GM21717 (cell line): ENCODE data around the gene CPVL.

ENCODE experiments used
- ATAC-seq: cut with Tn5 transposase; IDR thresholded peaks from one replicate; pipeline ENCODE4 v1.9.1; 2021; ENCODE audit warnings: mild to moderate bottlenecking, moderate library complexity; ENCODE audit not compliant: unreplicated experiment

CPVL gene

DNA sequence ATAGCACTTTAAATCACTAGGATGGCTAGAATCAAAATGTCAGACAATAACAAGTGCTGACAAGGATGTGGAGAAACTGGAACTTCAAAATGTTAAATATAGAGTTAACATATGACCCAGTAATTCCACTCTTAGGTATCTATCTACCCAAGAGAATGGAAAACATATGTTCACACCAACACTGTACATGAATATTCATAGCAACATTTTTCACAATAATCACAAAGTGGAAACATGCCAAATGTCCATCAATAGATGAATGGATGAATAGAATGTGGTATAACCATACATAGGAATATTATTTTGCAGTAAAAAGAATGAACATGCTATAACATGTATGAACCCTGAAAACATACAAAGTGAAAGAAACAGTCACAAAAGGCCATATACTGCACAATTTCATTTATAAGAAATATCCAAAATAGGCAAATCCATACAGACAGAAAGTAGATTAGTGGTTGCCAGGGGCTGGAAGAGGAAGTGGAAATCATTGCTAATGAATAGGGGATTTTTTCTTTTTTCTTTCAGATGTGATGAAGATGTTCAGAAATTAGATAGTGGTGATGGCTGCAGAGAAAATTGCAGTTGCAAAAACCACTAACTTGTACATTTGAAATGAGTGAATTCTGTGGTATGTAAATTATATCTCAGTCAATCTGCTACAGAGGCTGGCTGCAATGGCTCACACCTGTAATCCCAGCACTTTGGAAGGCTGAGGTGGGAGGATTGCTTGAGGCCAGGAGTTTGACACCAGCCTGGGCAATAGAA is 93.0 kb downstream of the CPVL start:
- ATAC-seq: no peak

DNA sequence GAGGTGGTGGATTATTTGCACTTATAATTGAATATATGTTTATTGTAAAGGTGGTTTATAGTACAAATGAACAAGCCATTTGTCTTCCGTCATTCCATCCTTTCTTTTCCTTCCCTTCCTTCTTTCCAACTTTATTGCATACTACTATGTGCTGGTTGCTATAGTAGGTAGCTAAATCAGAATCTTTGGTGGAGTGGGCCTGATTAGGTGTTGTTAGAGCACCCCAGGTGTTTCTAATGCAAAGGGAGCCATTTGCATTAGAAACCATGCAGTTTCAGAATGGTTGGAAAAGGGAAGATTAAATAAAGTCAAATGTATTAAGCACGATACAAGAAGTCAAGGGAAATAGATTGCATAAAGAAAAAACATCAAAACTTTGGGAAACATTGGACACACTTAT is 99.4 kb downstream of the CPVL start:
- ATAC-seq: no peak

DNA sequence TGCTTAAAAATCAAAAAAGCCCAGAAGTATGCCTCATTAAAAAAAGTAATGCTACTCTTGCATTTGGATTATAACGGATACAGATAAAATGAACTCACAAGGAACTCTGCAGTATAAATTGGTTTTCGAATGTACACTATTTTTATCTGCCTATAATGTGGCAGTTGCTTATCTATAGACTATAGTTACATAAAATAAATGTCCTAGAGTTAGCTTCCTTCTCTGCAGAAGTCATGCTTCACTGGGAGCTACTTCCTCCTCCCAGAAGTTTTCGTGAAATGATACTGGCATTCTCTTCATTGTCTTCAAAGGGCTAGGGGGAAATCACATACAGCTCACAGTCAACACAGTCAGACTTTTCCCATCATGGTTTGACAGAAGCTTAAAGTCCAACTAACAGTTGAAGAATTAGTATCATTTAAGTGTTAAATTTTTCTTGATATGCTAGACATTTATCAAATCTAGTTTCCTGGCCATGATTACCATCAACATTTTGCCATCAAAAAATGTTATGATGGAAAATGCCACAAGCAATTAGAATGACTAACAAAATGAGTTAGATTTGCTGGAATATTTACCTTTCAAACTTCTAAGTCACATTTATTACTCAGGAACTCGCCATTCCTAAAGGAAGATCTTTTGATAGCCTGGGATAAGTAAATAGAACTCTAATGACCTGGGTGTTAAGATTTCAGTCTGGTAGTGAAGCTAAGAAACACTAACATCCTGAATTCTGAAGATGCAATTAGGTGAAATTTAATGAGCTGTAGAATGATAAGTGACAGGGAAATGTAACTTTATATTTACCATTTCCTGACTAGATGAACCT is 100.9 kb downstream of the CPVL start:
- ATAC-seq: no peak

DNA sequence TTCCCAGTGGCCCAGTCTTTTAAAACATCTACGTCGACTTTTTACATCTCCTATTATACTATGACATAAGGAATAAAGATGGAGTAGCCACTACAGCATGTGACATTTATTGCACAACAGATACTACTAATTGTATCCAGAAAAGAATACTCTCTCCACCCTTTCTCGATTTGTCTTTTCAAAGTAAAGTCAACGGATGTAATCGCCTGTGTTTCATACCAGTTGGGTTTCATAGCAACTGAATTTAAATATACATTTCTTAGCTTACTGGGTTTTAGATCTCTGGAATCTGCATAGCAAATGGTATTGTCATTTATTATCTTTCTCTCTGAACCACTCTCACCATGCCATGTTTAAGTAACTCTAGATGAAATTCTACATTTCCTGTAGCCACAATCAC is 101.8 kb downstream of the CPVL start:
- no peak for ATAC-seq

DNA sequence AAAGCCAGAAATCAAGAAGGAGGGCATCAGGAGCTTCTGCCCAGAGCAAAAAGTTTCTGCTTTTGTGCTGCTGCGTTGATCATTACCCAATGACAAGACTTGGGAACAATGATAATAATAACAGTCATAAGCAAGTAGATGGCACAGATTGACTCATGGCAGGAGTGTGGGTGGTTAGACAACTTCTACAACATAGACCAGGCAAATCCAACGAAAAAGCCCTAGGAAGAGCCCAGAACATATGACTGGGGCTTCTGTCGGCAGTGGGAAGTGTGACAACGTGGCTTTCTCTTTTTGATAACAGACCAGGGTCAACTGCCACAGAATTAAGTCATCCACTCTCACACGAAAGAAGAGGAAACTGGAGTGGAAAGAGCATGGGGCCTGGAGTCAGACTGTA is 102.8 kb downstream of the CPVL start:
- no peak for ATAC-seq

DNA sequence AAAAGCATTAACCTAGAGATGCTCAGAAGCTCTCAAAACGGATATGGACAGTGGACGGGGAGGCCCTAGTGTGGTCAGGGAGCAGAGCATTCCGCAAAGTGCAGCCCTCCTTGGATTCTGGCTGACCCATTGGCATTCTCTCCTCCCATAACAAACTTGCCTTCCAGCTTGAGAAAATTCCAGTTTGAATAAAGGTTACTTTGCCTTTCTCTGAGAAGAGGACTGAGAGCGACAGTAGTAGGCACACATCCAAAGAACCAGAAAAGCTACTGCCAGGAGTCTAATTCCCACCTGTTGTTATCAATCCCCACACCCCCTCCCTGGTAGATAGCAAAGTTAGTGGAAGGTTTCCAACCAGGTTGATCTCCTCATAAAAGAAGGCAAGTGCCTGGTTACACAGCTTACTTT is 103.5 kb downstream of the CPVL start:
- ATAC-seq: no peak

DNA sequence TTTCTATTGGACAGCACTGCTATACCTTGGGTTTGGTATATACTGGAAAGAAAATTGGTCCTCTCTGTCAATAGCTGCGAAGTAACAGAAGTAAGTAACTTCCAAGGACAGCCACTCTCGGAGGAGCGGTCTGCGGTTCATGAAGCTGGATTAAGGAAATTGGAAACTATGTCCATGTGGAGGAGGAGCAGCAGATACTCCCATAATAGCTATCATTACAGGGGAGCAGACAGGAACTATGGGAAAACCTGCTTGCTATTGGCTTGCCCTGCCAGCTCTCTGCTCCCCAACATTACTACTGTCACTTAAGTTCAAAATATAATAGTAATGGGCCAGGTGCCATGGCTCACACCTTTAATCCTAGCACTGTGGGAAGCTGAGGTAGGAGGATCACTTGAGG is 104.3 kb downstream of the CPVL start:
- no peak for ATAC-seq

DNA sequence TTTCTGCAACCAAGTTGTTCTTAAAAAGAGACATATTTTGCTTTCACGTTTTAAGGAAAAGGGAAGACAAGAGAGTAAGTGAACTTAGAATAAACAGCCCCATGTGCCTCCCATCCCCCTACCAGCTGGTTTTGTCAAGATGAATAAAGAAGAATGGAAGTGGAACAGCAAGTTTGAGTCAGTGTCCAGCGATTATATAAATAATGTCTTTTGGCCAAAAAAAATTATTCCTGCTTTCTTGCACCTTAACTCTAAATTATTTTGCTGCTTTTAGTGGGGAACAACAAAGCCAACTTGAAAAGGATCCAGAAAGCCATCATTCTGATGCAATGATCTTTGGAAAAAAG is 105.8 kb downstream of the CPVL start:
- no peak for ATAC-seq

DNA sequence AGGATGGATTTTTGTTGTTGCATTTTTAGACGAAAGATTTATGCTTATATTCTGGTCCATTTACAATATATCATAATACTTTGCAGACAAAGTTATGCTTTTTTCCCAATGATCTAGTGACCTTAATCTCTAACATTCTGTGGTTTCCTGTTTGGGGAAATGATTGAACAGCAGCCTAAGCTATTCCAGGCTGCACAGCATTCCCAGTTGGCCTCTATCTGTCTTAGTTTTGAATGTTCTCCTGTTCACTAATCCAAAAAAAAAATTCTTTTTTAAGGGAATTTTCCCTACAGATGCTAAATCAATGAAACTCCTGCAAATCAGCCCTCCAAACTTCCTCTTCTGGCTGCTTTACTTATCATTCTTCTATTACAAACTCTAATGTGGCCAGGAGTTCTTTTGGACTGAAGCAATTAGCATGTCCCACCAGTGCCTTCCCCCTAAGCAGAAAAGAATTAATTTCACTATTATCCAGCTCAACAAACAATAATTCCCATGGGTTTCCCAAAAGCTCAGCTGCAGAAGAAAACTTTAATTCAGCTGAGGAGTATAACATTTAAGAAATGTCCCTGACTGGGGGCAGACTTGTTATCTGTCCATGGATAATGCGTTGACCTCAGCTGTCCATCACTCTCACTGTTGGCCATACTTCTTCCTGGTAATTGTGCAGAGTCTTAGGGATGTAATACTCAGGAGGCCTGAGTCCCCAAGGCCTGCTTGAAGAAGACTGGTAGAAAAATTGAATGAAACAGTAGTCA is 106.3 kb downstream of the CPVL start:
- no peak for ATAC-seq

DNA sequence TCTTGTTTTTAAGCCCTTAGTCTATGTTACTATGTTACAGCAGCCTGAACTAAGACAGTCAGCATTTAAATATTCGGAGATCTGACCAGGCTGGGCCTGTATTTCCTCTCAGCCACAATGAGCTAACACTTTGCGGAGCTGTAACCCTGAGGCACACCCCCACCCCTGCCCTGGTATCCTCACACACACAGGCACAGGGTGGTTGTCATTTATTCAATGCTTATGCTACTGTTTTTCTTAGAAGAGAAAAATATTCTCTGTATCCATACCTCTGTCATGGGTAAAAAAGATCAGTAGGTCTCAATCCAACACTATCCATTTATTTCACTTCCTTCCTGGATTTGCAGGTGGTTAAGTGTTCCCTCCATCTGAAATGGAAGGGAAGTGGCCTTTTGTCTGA is 107.9 kb downstream of the CPVL start:
- ATAC-seq: no peak

DNA sequence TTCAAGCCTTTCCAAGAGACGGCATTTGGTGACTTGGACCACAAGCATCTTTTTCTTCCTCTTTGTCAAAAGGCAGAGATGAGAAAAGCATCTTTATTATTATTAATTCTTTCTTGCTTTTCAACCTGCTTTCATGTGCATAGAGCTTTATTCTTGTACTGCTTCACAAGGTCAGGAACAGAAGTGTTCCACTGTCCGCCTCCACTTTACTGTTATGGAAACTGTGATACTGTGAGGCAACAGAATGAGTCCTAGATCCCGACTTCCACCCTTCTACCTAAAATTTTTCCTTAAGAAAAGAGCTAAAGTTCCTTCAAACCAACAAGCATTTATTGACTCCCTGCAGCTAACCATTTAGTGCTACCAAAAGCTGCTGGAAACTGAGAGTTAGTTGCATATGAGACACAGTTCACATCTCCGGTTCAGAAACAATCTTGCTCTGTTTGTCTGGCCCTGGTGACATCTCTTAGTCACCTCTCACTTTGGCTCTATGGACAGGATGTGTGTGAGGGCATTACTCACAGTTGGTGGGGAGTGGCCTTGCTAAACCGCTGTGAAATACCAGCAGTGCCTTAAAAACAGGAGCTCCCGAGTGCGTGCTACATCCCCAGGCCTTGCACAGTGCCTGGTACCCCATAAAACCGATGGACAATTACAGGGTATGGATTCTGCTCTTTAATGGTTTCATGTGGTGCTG is 111.1 kb downstream of the CPVL start:
- ATAC-seq: no peak

DNA sequence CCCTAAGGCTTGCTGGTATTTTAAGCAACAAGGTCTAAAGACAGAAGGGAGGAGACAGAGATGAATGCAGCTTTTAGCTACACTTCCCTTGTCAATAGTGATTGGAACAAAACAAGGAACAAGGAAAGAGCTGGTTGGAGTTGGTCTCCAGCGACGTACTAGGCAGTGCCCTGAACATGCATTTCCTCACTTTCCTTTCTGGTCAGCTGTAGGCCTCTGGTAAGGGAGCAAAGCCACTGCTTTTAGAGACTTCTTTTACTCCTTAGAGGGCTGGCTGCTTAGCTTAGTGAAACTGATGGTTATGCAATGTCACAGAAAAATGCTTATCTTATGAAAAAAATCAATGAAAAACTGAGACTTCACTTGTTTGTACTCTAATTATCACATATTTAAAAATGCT is 112.8 kb downstream of the CPVL start:
- no peak for ATAC-seq

DNA sequence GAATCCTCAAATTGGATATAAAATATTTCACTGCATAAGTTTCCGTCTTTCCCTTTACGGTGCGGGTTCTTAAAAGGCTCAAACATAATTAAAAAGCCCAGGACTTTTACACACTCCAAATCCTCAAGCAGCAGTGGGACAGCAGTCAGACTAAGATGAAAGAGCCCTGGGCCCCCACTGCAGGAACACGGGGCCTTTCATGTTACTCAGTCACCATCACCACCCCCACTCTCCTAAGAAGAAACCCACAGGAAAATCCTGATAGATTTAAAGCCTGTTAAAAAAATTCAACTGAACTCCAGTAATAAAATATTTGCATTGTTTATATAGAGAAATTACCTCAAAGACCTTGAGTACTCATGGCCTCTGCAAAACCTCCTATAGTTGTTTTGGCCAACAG is 114.2 kb downstream of the CPVL start:
- no peak for ATAC-seq

DNA sequence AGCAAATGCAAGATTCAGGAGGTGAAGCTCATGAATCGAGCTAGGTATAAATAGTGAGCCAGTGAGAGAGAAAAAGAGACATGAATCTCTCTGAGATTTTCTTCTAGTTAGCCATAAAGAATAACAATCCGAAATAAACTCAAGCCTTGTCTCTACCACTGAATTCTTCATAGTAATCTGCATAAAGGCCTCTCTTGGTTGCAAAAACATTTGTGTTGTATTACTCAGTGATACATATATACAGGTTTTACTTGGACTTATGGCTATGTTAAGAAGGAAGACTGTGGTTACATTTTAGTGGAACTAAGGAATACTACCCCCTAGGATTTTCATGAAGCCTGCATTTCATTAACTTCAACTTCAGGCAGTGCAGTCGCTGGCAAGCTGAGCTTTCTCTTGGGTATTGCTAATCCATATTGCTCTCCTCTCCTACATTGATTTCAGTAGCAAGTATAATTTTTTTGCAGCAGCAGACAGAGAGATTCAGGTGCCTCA is 115.5 kb downstream of the CPVL start:
- no peak for ATAC-seq

DNA sequence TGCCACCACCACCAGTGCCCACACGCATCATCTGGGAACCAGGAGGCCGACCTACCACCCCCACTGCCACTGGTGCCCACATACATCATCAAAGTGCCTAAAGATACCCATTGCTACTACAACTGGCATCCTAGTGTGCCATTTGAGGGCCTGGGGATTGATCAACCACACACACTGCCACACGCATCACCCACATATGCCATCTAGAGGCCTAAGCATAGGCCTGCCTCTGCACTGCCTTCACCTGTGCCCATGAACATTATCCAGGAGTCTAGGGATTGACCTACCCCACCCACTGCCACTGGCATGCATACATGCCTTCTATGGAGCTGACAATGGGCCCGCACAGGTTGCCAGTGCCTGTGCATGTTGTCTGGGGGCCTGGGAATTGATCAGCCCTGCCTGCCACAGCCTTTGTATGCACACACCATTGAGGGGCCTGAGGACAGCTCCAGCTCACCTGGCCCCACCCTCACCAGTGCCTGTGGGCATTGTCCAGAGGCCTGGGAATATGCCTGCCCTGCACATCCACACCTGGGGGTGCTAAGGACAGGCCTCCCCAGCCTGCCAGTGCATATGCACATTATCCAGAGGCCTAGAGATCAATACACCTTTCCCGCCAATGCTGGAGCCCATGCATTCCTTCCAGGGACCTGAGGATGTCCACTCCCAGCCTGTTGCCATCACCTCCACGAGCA is 123.9 kb downstream of the CPVL start:
- no peak for ATAC-seq

DNA sequence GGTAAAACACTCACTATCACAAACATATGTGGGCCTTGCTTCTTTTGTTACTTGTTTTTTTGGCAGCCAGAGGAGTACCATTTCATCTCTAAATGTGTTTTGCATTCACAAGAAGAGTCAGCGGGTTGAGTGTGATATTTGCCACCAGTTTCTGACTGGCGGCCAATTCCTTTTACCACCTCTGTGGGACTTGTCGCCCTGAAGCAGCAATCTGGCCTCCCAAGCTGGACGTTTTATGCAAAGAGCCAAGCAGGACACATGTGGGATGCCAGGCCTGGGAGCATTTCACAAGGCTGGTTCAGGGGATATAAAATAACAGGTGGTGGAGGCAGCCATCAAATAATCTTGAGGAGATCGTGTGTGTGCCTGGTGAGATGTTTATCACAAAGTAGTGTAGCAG is 126.4 kb downstream of the CPVL start:
- no peak for ATAC-seq

DNA sequence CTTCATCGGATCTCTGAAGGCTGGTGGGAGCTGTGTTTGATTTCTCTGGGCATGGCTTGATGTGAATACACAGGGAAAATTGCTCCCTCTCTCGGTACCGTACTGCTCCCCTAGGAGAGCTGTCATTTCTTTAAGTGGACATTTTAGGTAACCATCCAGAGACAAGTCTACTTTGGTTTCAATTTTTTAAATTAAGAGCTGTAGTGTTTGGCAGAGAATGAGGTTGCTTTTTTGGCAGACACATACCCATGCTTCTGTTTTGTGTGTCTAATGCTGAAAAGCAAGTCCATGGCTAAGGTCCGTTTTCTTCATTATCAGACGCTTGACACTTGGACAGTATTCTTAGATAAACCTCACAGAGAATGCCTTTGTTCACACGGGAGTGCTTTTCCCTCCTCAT is 127.0 kb downstream of the CPVL start:
- no peak for ATAC-seq

DNA sequence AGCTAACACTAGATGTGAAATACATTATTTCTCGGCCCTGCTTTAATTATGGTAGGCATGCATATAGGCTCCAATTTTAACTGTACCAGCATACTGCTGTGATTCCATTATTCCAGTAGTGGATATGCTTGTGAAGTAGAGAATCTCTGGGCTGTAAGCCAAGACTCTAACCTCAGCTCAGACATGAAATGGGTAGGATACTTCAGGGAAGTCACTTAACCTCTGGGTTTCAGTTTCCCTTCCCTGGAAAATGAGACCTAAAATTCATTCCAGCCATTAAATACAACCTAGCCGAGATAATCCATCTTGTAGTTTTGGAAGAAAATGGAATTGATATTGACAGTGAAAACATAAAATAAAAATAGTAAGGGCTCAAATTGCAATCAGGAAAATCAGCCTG is 128.6 kb downstream of the CPVL start:
- no peak for ATAC-seq

DNA sequence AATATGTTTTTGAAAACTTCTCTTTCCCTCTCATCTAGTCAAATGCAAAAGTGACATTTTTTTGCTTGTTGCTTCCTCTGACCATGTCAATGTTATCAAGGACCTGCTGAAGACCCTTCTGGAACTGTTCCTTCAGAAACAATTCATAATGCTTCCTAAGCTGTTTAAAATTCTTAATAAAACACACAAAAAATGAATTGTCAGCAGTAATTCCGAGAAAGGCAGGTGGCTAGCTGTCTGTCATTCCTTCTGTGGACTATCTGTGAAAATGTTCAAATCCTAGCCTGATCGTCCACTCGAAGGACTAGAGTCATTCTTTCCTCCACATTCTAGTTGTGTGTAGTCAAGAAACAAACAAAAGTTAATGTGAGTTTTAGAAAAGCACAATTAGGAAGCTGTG is 131.6 kb downstream of the CPVL start:
- no peak for ATAC-seq

DNA sequence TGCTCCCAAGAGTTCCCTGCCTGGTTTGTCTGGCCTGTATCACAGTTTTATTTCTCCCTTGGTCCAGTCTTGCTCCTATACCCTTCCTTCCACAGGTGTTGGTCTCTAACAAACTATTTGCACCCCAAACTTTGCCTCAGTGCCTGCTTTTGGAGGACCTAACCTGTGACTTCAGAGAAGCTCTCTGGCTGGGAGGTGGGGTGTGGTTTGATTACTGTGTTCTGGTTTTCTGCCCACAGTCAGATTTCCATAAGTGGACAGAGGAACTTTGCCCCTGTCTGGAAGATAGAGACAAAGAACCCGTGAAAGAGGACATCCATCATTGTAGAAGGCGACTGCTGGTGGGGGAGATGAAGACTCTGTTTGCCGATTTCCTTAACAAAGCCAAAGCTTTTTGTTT is 132.4 kb downstream of the CPVL start:
- no peak for ATAC-seq
